B cell (primary cell): Measurements from ENCODE around the gene N4BP2. TPM values are rescaled to one million over a fixed set of nuclear protein-coding genes. Genes with fewer than 3 reads are reported as not detected.

Source experiments
- ATAC-seq: fragments of 200-7000 bp; cut with Tn5 transposase; one replicate; pipeline ENCODE4 v1.10.0; 2021; ENCODE audit warnings: low read depth, mild to moderate bottlenecking, moderate number of reproducible peaks, moderate library complexity
- CTCF ChIA-PET: fragments of 350-600 bp; sonication (Branson Sonifier 250); formaldehyde crosslinking; loops from one replicate; lab custom pipeline; 2021; ENCODE audit warnings: antibody characterized with exemption, inconsistent platforms; lab: Charles Lee
- POLR2A ChIA-PET: fragments of 350-600 bp; sonication (Branson Sonifier 250); formaldehyde crosslinking; loops from one replicate; lab custom pipeline; 2021; ENCODE audit warnings: antibody characterized with exemption; lab: Charles Lee
- DNase-seq: peaks from one replicate; pipeline ENCODE4 v3.0.0; 2013
- H2AFZ ChIP-seq: 2 replicates; pipeline ENCODE4 v1.6.1; 2012; ENCODE audit warnings: mild to moderate bottlenecking, low read depth, low read length; ENCODE audit not compliant: insufficient read depth, poor library complexity, severe bottlenecking
- H3K27ac ChIP-seq, 2 donors: 1 replicate in 1 of 2; 2 replicates in 1 of 2; pipeline ENCODE4 v1.5.1; 2012 to 2013; ENCODE audit warnings: low read length in 2 of 2, mild to moderate bottlenecking in 2 of 2, moderate library complexity in 1 of 2
- H3K27me3 ChIP-seq, 4 experiments: fragments of 200-600 bp in 1 of 4; sonication (generic) in 1 of 4; replicated peaks in 1 of 4; 1 replicate in 2 of 4; 2 replicates in 2 of 4; pipeline versions ENCODE4 v1.6.1 to v1.7.0; 2013 to 2016; ENCODE audit warnings: low read length in 3 of 4, mild to moderate bottlenecking in 2 of 4, mixed read lengths in 1 of 4, moderate library complexity in 1 of 4; ENCODE audit not compliant: insufficient read depth in 4 of 4, control insufficient read depth in 3 of 4; ENCODE audit errors: control extremely low read depth in 1 of 4
- H3K36me3 ChIP-seq, 2 experiments: replicated peaks in 1 of 2; 1 replicate in 1 of 2; 2 replicates in 1 of 2; pipeline versions ENCODE4 v1.6.1 to v1.7.1; 2013; ENCODE audit warnings: low read length in 1 of 2; ENCODE audit not compliant: insufficient read depth in 2 of 2, control insufficient read depth in 1 of 2; ENCODE audit errors: control extremely low read depth in 1 of 2, extremely low read depth in 1 of 2
- H3K4me1 ChIP-seq, 2 donors: fragments of 200-600 bp in 1 of 2; sonication (generic) in 1 of 2; 1 replicate in 1 of 2; 2 replicates in 1 of 2; pipeline versions ENCODE4 v1.5.1 to v1.6.1; 2013 to 2017; ENCODE audit warnings: low read length in 2 of 2; ENCODE audit not compliant: control insufficient read depth in 2 of 2, insufficient read depth in 2 of 2
- H3K4me2 ChIP-seq: replicated peaks from 2 replicates; pipeline ENCODE3; 2012; ENCODE audit warnings: mild to moderate bottlenecking, low read depth, low read length; ENCODE audit not compliant: poor library complexity, severe bottlenecking
- H3K4me3 ChIP-seq, 5 experiments: fragments of 200-600 bp in 1 of 5; sonication (generic) in 1 of 5; 1 replicate in 3 of 5; 2 replicates in 2 of 5; pipeline versions ENCODE4 v1.5.1 to v1.7.0; 2011 to 2016; ENCODE audit warnings: low read length in 4 of 5, mild to moderate bottlenecking in 4 of 5, low read depth in 2 of 5, control low read depth in 1 of 5, moderate library complexity in 1 of 5; ENCODE audit not compliant: insufficient read depth in 1 of 5; ENCODE audit errors: control extremely low read depth in 1 of 5, extremely low read depth in 1 of 5
- H3K79me2 ChIP-seq: fragments of 200-600 bp; sonication (generic); one replicate; pipeline ENCODE4 v1.6.0; 2016; ENCODE audit warnings: low read length; ENCODE audit not compliant: control insufficient read depth, insufficient read depth
- H3K9ac ChIP-seq: fragments of 200-600 bp; sonication (generic); 2 replicates; pipeline ENCODE4 v1.6.1; 2017; ENCODE audit warnings: mild to moderate bottlenecking, low read length, moderate library complexity
- H3K9me3 ChIP-seq, 3 donors: one replicate each; pipeline versions ENCODE4 v1.6.1 to v1.7.1; 2013; ENCODE audit warnings: low read length in 2 of 3; ENCODE audit not compliant: control insufficient read depth in 2 of 3, insufficient read depth in 1 of 3; ENCODE audit errors: control extremely low read depth in 1 of 3
- H4K20me1 ChIP-seq: 2 replicates; pipeline ENCODE4 v1.6.0; 2012; ENCODE audit warnings: mild to moderate bottlenecking, low read length; ENCODE audit not compliant: insufficient read depth, control insufficient read depth, poor library complexity, severe bottlenecking
- H3K27ac Mint-ChIP-seq: one replicate; pipeline ENCODE4 v1.8.0; 2021; ENCODE audit warnings: mixed read lengths
- H3K27me3 Mint-ChIP-seq: one replicate; pipeline ENCODE4 v1.8.0; 2021; ENCODE audit warnings: mixed read lengths
- H3K4me1 Mint-ChIP-seq: one replicate; pipeline ENCODE4 v1.8.0; 2021; ENCODE audit warnings: mixed read lengths
- H3K4me3 Mint-ChIP-seq: one replicate; pipeline ENCODE4 v1.8.0; 2021; ENCODE audit warnings: mixed read lengths
- H3K9me3 Mint-ChIP-seq: one replicate; pipeline ENCODE4 v1.8.0; 2022; ENCODE audit warnings: mixed read lengths; ENCODE audit not compliant: insufficient read depth
- EZH2 ChIP-seq: IDR thresholded peaks from 2 replicates; pipeline ENCODE4 v1.6.1; 2012; ENCODE audit warnings: borderline replicate concordance, low read depth, mild to moderate bottlenecking, moderate library complexity, low read length; ENCODE audit not compliant: insufficient read depth, poor library complexity, severe bottlenecking
- WGBS: methylation state at CpG from one replicate; pipeline ENCODE4 v1.1.5; 2013; ENCODE audit warnings: missing lambda C conversion rate; ENCODE audit not compliant: insufficient coverage; 5-methylcytosine and 5-hydroxymethylcytosine counted together
- intact Hi-C: fragments of 100-400 bp; cut with micrococcal nuclease; formaldehyde crosslinking; loops from one replicate; pipeline ENCODE4 v1.10.0; 2022
- polyA plus RNA-seq: library from polyadenylated mRNA; depleted of rRNA; stranded (reverse); fragments of >200 nt; gene quantifications from 2 replicates; pipeline ENCODE4 v1.2.3, GENCODE V29; 2012
- total RNA-seq, 2 donors: library from RNA; stranded (reverse); fragments of 120-200 nt in 1 of 2; gene quantifications; 1 replicate in 1 of 2; 2 replicates in 1 of 2; pipeline versions ENCODE4 v1.2.3 to v1.2.4, GENCODE V29; 2013 to 2022
- TF ChIP-seq, protein P1 (sequence below): fragments of 200-600 bp; IDR thresholded peaks from one replicate; pipeline ENCODE4 v1.8.0; 2022; ENCODE audit warnings: antibody characterized with exemption, mild to moderate bottlenecking

The N4BP2 gene
- total and polyA plus RNA-seq, 2 donors (not counting 1 experiment from before 2014, with no cell fraction given), result 2.4 to 12.8 TPM

DNA sequence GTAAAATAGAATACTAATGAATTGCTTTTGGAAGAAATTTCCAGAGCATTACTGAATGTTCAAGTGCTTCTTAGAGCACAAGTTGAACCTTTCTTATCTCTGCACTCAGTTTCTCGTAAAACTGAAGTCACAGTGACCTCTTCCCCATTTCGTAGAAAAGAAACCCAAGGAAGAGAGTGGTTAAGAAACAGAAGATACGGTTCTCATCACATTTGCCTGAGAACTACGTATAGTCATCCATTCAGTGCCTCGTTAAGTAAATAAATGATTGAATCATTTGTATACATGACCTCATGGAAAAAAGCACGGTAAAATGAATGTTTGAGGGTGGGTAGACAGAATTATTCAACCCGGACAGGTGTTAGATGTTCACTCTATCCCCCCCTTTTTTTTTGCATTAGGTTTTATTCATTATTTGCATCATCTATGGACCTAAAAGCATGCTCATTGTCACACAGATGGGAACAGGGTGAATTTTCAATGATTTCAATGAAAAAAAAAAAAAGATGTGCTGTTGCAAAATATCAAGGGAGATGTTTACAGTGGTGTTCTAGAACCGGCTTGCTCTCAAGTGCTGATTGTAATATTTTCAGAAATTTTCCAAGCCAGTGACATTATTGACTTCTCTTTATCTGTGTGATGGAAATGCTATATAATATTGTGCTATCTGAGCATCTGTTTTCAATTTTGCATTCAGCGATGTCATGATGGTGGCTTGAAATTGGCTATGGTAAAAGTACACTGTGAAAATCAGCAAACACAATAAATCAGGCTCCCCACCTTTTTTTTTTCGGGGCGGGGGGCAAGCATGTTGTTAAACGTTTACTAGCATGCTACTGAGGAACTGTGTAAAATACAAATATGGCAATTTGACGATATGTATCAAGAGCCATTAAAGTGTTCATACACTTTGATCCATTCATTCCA, 144.5 kb downstream of the N4BP2 start:
- no peak overlapping the region for H2AFZ ChIP-seq
- H4K20me1 ChIP-seq, result peaks cover 82% of the 10 kb centered on the region
- Mint-ChIP-seq H3K27me3 (no peaks in the 10 kb centered on the region), H3K4me1 (peaks cover 64% of the 10 kb centered on the region), H3K4me3 (peak overlapping the region; percentile 96), H3K27ac (peak overlapping the region; percentile 91), H3K9me3 (no peaks in the 10 kb centered on the region)
- peak overlapping the region; percentile 93 to 99 for H3K27ac ChIP-seq
- peak; percentile 61 for DNase-seq
- H3K9ac ChIP-seq, result peak overlapping the region; percentile 99
- ATAC-seq, result peak; percentile 5
- H3K4me2 ChIP-seq, result peak overlapping the region; percentile 83
- H3K27me3 ChIP-seq, result no peaks in the 10 kb centered on the region
- peaks cover 99% of the 10 kb centered on the region for H3K79me2 ChIP-seq
- ChIA-PET CTCF (interaction anchor here (0.8 to 2.4 kb wide), 10 partner anchors 10 to 126 kb away, joined by 3 to 20 read pairs (median 5); no protein-coding TSS in a partner anchor), POLR2A (interaction anchor here (1.7 to 4.2 kb wide), 3 partner anchors 13 to 104 kb away, joined by 4 to 34 read pairs (median 5); no protein-coding TSS in a partner anchor)
- no peaks in the 10 kb centered on the region for H3K9me3 ChIP-seq
- H3K36me3 ChIP-seq, result peaks cover 7 to 26% of the 10 kb centered on the region in 2 experiments
- intact Hi-C loops, result loop anchor here (1.0 kb wide), 1 partner anchor 100 kb away; no protein-coding TSS in a partner anchor
- TF ChIP-seq EZH2, result no peak
- TF ChIP-seq, protein P1, sequence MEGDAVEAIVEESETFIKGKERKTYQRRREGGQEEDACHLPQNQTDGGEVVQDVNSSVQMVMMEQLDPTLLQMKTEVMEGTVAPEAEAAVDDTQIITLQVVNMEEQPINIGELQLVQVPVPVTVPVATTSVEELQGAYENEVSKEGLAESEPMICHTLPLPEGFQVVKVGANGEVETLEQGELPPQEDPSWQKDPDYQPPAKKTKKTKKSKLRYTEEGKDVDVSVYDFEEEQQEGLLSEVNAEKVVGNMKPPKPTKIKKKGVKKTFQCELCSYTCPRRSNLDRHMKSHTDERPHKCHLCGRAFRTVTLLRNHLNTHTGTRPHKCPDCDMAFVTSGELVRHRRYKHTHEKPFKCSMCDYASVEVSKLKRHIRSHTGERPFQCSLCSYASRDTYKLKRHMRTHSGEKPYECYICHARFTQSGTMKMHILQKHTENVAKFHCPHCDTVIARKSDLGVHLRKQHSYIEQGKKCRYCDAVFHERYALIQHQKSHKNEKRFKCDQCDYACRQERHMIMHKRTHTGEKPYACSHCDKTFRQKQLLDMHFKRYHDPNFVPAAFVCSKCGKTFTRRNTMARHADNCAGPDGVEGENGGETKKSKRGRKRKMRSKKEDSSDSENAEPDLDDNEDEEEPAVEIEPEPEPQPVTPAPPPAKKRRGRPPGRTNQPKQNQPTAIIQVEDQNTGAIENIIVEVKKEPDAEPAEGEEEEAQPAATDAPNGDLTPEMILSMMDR, result no peak
- no CpG with 5 or more reads among the region's 13 CpGs for WGBS
- H3K4me1 ChIP-seq, result peaks cover 53 to 60% of the 10 kb centered on the region in 2 donors
- H3K4me3 ChIP-seq, result peak overlapping the region; percentile 79 to 99 (median 90)
